ENCODE results near the gene SPG7.

DNA sequence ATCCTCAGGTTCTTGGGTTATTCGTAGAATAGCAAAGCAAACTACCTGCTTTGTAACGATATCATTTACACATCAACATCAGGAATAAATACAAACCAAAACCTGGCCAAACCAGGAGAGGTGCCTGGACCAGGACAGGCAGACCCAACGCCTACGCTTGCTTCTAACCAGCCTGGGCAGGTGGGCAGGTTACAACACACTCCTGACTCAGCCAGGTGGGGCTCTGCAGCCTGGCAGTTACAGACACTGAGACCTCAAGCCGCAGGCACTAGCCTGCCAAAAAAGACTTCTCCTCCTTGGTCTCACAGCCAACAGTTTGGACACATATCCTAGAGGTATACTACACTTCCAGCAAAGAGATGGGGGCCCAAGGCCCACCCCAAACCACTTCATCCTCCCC is 31.8 kb upstream of the SPG7 start:
- no peak for TF ChIP-seq SMAD4 (CRISPR knock-in tag; conservative IDR thresholded peaks at IDR 0.05)
- no peak for TF ChIP-seq BHLHE40 (IDR thresholded peaks at IDR 0.05; ENCODE audit: low read length)
